Adipocyte (in vitro differentiated cells): Measurements from ENCODE around the gene STK4.

Experiments
- DNase-seq: peaks from one replicate; pipeline ENCODE4 v3.0.0-alpha.2; 2015; ENCODE audit warnings: low read depth
- H3K27me3 ChIP-seq: replicated peaks from 2 replicates; pipeline ENCODE4 v1.7.0; 2013; ENCODE audit warnings: mild to moderate bottlenecking, low read length, moderate library complexity; ENCODE audit not compliant: control insufficient read depth, insufficient read depth
- H3K36me3 ChIP-seq: 2 replicates; pipeline ENCODE4 v1.7.0; 2013; ENCODE audit warnings: low read length, mild to moderate bottlenecking, moderate library complexity; ENCODE audit not compliant: control insufficient read depth, insufficient read depth, severe bottlenecking
- H3K4me1 ChIP-seq: 2 replicates; pipeline ENCODE4 v1.7.0; 2013; ENCODE audit warnings: mild to moderate bottlenecking, low read length, moderate library complexity; ENCODE audit not compliant: control insufficient read depth, insufficient read depth
- H3K4me3 ChIP-seq: 2 replicates; pipeline ENCODE4 v1.7.0; 2013; ENCODE audit warnings: mild to moderate bottlenecking, low read length, moderate library complexity
- H3K9ac ChIP-seq: 2 replicates; pipeline ENCODE4 v1.7.0; 2013; ENCODE audit warnings: mild to moderate bottlenecking, low read length, moderate library complexity
- H3K9me3 ChIP-seq: 2 replicates; pipeline ENCODE4 v1.7.0; 2013; ENCODE audit warnings: mild to moderate bottlenecking, low read length, moderate library complexity; ENCODE audit not compliant: control insufficient read depth

STK4 gene

GRCh38 chr20:44954211-44954610 lies 12.1 kb upstream of the STK4 start:
- Histone ChIP-seq H3K9ac (no peak overlapping the region), H3K4me3 (no peak overlapping the region), H3K36me3 (peaks cover 70% of the 10 kb centered on the region), H3K4me1 (peaks cover 11% of the 10 kb centered on the region), H3K27me3 (no peaks in the 10 kb centered on the region), H3K9me3 (no peaks in the 10 kb centered on the region)
- no peak for DNase-seq

- peaks cover 60% of the 10 kb centered on the region for H3K36me3 ChIP-seq
- DNase-seq: no peak
Measured at GRCh38 chr20:44955270-44955669, 11.0 kb upstream of the STK4 start.

GRCh38 chr20:44956410-44956809 lies 9.9 kb upstream of the STK4 start:
- Histone ChIP-seq H3K9ac (no peak overlapping the region), H3K27me3 (no peaks in the 10 kb centered on the region), H3K4me1 (peaks cover 21% of the 10 kb centered on the region), H3K36me3 (peaks cover 49% of the 10 kb centered on the region), H3K9me3 (no peaks in the 10 kb centered on the region), H3K4me3 (no peak overlapping the region)
- DNase-seq: no peak

More at GRCh38 chr20:44955270-44955669, 11.0 kb upstream of the STK4 start:
- peaks cover 17% of the 10 kb centered on the region for H3K4me1 ChIP-seq
- H3K27me3 ChIP-seq: no peaks in the 10 kb centered on the region
- no peak overlapping the region for H3K9ac ChIP-seq
- no peak overlapping the region for H3K4me3 ChIP-seq
- H3K9me3 ChIP-seq: no peaks in the 10 kb centered on the region

GRCh38 chr20:44958276-44958675 lies 8.0 kb upstream of the STK4 start:
- Histone ChIP-seq H3K4me3 (no peak overlapping the region), H3K9ac (no peak overlapping the region), H3K4me1 (peaks cover 21% of the 10 kb centered on the region), H3K27me3 (no peaks in the 10 kb centered on the region), H3K9me3 (no peaks in the 10 kb centered on the region), H3K36me3 (peaks cover 31% of the 10 kb centered on the region)
- no peak for DNase-seq

GRCh38 chr20:44959082-44959637 lies 7.2 kb upstream of the STK4 start:
- no peaks in the 10 kb centered on the region for H3K9me3 ChIP-seq
- DNase-seq: peak; percentile 43
- peak overlapping the region; percentile 88 for H3K9ac ChIP-seq
- H3K4me1 ChIP-seq: peaks cover 21% of the 10 kb centered on the region
- H3K4me3 ChIP-seq: peak overlapping the region; percentile 86
- H3K36me3 ChIP-seq: peaks cover 22% of the 10 kb centered on the region
- H3K27me3 ChIP-seq: no peaks in the 10 kb centered on the region

- H3K4me3 ChIP-seq: peak overlapping the region; percentile 86
- H3K4me1 ChIP-seq: peaks cover 21% of the 10 kb centered on the region
- H3K27me3 ChIP-seq: no peaks in the 10 kb centered on the region
- DNase-seq: peak; percentile 81
- peaks cover 17% of the 10 kb centered on the region for H3K36me3 ChIP-seq
- peak overlapping the region; percentile 88 for H3K9ac ChIP-seq
- no peaks in the 10 kb centered on the region for H3K9me3 ChIP-seq
Measured at GRCh38 chr20:44959638-44960102, 6.6 kb upstream of the STK4 start.

- no peaks in the 10 kb centered on the region for H3K9me3 ChIP-seq
- peaks cover 21% of the 10 kb centered on the region for H3K4me1 ChIP-seq
Measured at GRCh38 chr20:44960103-44960852, 6.0 kb upstream of the STK4 start, which contains the start of gene TOMM34. TSS of gene TOMM34 (minus strand) at chr20:44960397. CDS start at chr20:44960333, 64 bp downstream.

GRCh38 chr20:44961011-44961869 lies 5.1 kb upstream of the STK4 start:
- peak overlapping the region; percentile 88 for H3K9ac ChIP-seq
- peaks cover 21% of the 10 kb centered on the region for H3K4me1 ChIP-seq
- H3K4me3 ChIP-seq: no peak overlapping the region
- no peaks in the 10 kb centered on the region for H3K9me3 ChIP-seq
- no peaks in the 10 kb centered on the region for H3K27me3 ChIP-seq
- DNase-seq: no peak
- peaks cover 1% of the 10 kb centered on the region for H3K36me3 ChIP-seq

More at GRCh38 chr20:44960103-44960852, 6.0 kb upstream of the STK4 start, which contains the start of gene TOMM34:
- Histone ChIP-seq H3K9ac (peak within 1 kb of the TSS; percentile 88), H3K4me3 (peak within 1 kb of the TSS; percentile 86), H3K36me3 (peaks cover 11% of the 10 kb centered on the region), H3K27me3 (no peaks in the 10 kb centered on the region)
- DNase-seq: peak; percentile 98

GRCh38 chr20:44961870-44962267 lies 4.4 kb upstream of the STK4 start:
- no peak overlapping the region for H3K9ac ChIP-seq
- peaks cover 23% of the 10 kb centered on the region for H3K4me1 ChIP-seq
- H3K27me3 ChIP-seq: no peaks in the 10 kb centered on the region
- DNase-seq: peak; percentile 16
- H3K9me3 ChIP-seq: no peaks in the 10 kb centered on the region
- H3K4me3 ChIP-seq: no peak overlapping the region
- H3K36me3 ChIP-seq: no peaks in the 10 kb centered on the region

GRCh38 chr20:44962483-44962882 lies 3.8 kb upstream of the STK4 start:
- no peak for DNase-seq
- Histone ChIP-seq H3K9ac (no peak overlapping the region), H3K36me3 (no peaks in the 10 kb centered on the region)

More at GRCh38 chr20:44962483-44962882, 3.8 kb upstream of the STK4 start:
- Histone ChIP-seq H3K4me1 (peaks cover 29% of the 10 kb centered on the region), H3K9me3 (no peaks in the 10 kb centered on the region), H3K4me3 (no peak overlapping the region), H3K27me3 (no peaks in the 10 kb centered on the region)
